HUES48 (cell line): Measurements from ENCODE around the gene TRAFD1.

Experiments used
- H3K27ac ChIP-seq: one replicate; pipeline ENCODE4 v1.7.0; 2013; ENCODE audit warnings: low read depth, low read length, inconsistent platforms
- H3K27me3 ChIP-seq: 2 replicates; pipeline ENCODE4 v1.6.1; 2013; ENCODE audit warnings: mild to moderate bottlenecking, low read length; ENCODE audit not compliant: control insufficient read depth, insufficient read depth
- H3K36me3 ChIP-seq: 2 replicates; pipeline ENCODE4 v1.6.1; 2013; ENCODE audit warnings: low read length; ENCODE audit not compliant: control insufficient read depth, insufficient read depth
- H3K4me1 ChIP-seq: 2 replicates; pipeline ENCODE4 v1.6.1; 2013; ENCODE audit warnings: mild to moderate bottlenecking, low read length; ENCODE audit not compliant: control insufficient read depth, insufficient read depth
- H3K4me3 ChIP-seq: 2 replicates; pipeline ENCODE4 v1.5.1; 2013; ENCODE audit warnings: mild to moderate bottlenecking, low read depth, low read length
- H3K9ac ChIP-seq: 2 replicates; pipeline ENCODE4 v1.6.1; 2013; ENCODE audit warnings: mild to moderate bottlenecking, low read depth, low read length, moderate library complexity
- H3K9me3 ChIP-seq: 2 replicates; pipeline ENCODE4 v1.6.1; 2013; ENCODE audit warnings: low read length; ENCODE audit not compliant: control insufficient read depth, insufficient read depth

Gene TRAFD1

DNA sequence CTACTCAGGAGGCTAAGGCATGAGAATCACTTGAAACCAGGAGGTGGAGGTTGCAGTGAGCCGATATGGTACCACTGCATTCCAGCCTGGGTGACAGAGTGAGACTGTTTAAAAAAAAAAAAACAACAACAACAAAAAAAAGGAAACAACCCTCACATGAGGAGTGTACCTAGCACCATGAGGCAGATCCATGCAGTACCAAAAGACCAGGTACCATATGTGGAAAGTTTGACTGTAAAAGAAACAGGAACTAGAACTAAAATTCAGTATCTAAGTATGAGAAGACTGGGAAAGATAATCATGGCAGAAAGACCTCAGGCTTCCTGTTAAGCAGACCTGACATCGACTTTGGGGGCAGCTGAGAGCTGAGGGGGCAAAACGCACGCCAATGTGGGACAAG, 55.1 kb downstream of the TRAFD1 start:
- no peak overlapping the region for H3K27ac ChIP-seq
- no peak overlapping the region for H3K9ac ChIP-seq
- H3K4me3 ChIP-seq = no peak overlapping the region
- peaks cover 12% of the 10 kb centered on the region for H3K4me1 ChIP-seq
- H3K9me3 ChIP-seq = no peaks in the 10 kb centered on the region
- H3K27me3 ChIP-seq = no peaks in the 10 kb centered on the region
- H3K36me3 ChIP-seq = peaks cover 60% of the 10 kb centered on the region

- Histone ChIP-seq H3K9ac (no peak overlapping the region), H3K4me3 (no peak overlapping the region), H3K27ac (peak overlapping the region; percentile 96), H3K27me3 (no peaks in the 10 kb centered on the region), H3K4me1 (peaks cover 12% of the 10 kb centered on the region), H3K9me3 (no peaks in the 10 kb centered on the region), H3K36me3 (peaks cover 49% of the 10 kb centered on the region)
These were observed 57.1 kb downstream of the TRAFD1 start for GRCh38 chr12:112182499-112182898.

- Histone ChIP-seq H3K27me3 (no peaks in the 10 kb centered on the region), H3K9ac (no peak overlapping the region), H3K4me3 (no peak overlapping the region), H3K27ac (peak overlapping the region; percentile 96), H3K4me1 (peaks cover 12% of the 10 kb centered on the region), H3K36me3 (peaks cover 43% of the 10 kb centered on the region), H3K9me3 (no peaks in the 10 kb centered on the region)
These were observed 58.0 kb downstream of the TRAFD1 start for GRCh38 chr12:112183141-112184021.

DNA sequence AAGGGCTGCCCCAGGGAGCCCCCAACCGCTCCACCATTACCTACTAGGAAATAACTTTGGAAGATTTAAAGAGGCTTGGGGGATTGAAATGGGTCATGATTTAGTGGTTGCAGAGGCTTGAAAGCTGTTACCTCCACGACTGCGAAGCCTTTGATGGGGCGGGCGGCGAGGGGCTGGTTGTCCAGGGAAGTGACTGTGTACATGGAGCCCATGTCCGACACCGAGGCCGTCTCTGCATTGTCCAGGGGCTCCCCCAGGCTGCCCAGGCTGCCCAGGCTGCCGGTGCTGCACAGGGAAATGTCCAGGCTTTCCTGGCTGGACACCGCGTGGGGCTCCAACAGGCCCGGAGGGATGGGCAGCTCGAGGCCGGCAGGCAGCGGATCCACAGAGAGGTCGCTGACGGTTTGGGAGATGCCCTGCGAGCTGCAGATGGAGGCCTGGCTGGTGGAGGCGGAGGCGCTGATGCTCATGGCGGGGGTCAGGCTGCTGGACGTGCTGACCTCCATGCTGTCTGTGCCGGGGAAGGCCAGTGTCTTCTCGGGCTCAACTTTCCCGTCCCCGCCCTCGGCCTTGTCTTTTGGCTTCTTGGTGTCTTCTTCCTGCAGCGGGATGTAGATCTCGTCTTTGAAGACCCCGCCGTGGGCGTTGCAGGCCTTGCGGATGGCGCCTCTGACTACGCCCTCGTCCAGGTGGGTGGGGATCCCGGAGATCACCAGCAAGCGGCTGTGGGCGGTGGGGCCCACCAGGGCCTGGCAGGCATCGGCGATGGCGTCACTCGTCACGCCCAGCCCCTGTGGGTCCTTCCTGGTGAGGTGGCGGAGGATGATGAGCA, 58.9 kb downstream of the TRAFD1 start:
- Histone ChIP-seq H3K27me3 (no peaks in the 10 kb centered on the region), H3K36me3 (peaks cover 40% of the 10 kb centered on the region), H3K4me1 (peaks cover 12% of the 10 kb centered on the region), H3K9ac (no peak overlapping the region), H3K9me3 (no peaks in the 10 kb centered on the region), H3K27ac (peak overlapping the region; percentile 96), H3K4me3 (no peak overlapping the region)

DNA sequence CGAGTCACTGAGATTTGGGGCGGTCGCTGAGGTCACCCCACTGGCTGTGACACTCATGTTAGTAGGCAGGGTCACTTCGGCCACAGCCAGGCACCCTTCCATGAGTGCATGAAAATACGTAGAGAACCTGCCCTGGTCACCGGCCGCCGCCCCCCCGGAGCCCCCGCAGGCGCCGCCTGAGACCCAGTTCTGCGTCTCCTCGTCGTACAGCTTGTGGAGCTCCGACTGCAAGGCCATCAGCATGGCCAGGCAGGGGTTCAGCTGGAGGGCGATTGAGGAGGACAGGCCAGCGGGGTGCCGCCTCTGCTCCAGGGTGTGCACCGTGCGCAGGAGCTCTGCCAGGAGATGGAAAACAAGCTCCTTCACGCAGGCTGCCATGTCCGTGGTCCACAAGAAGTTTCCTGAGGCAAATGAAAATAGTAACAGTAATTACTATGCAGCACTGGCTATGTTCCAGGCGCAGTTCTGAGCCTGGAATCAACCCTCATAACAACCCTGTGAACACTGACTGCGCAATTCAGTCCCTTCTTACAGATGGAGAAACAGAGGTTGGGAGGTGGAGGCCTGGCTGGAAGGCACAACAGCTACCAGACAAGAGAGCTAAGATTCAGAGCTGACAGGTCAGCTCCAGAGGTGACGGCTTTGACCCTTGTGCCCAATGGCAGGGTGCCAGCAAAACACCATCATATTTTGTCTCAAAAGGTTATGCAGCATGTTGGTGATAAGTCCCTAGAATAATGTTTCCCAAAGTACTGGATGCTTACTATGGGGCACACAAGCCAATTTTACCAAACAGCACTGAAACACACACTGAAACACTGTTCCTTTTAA, 59.9 kb downstream of the TRAFD1 start:
- H3K27me3 ChIP-seq = no peaks in the 10 kb centered on the region
- H3K9me3 ChIP-seq = no peaks in the 10 kb centered on the region
- H3K27ac ChIP-seq = peak overlapping the region; percentile 96
- H3K4me1 ChIP-seq = peaks cover 12% of the 10 kb centered on the region
- H3K9ac ChIP-seq = no peak overlapping the region
- H3K4me3 ChIP-seq = no peak overlapping the region
- peaks cover 33% of the 10 kb centered on the region for H3K36me3 ChIP-seq

- no peaks in the 10 kb centered on the region for H3K27me3 ChIP-seq
- no peaks in the 10 kb centered on the region for H3K9me3 ChIP-seq
- H3K4me1 ChIP-seq = peaks cover 7% of the 10 kb centered on the region
- H3K36me3 ChIP-seq = peaks cover 59% of the 10 kb centered on the region
- no peak overlapping the region for H3K4me3 ChIP-seq
- no peak overlapping the region for H3K27ac ChIP-seq
- no peak overlapping the region for H3K9ac ChIP-seq
These were observed 62.9 kb downstream of the TRAFD1 start for GRCh38 chr12:112188130-112188830.

- no peak overlapping the region for H3K4me3 ChIP-seq
- H3K27ac ChIP-seq = no peak overlapping the region
- H3K9ac ChIP-seq = no peak overlapping the region
- H3K27me3 ChIP-seq = no peaks in the 10 kb centered on the region
- H3K36me3 ChIP-seq = peaks cover 64% of the 10 kb centered on the region
- H3K4me1 ChIP-seq = no peaks in the 10 kb centered on the region
- no peaks in the 10 kb centered on the region for H3K9me3 ChIP-seq
These were observed 65.1 kb downstream of the TRAFD1 start for GRCh38 chr12:112190231-112191025.

DNA sequence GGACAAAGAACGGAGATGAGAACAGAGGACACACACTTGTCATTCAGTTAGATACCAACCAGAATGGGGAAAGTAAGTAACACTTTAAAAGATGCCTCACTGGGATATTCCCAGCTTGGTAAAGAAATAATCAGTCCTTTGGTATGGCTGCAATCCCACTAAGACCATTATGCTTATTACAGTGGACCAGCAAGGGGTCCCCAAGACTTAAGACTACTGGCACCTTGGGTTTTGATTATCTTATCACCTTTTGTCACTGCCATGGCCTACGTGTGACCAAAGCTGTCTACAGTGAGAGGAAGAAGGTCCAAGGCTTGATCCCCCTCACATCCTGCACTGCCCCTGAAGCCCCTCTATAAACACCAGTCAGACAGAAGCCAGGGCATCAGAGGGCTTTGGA, 65.8 kb downstream of the TRAFD1 start:
- Histone ChIP-seq H3K9me3 (no peaks in the 10 kb centered on the region), H3K4me3 (no peak overlapping the region), H3K9ac (no peak overlapping the region), H3K27ac (no peak overlapping the region), H3K4me1 (no peaks in the 10 kb centered on the region), H3K36me3 (peaks cover 63% of the 10 kb centered on the region), H3K27me3 (no peaks in the 10 kb centered on the region)

DNA sequence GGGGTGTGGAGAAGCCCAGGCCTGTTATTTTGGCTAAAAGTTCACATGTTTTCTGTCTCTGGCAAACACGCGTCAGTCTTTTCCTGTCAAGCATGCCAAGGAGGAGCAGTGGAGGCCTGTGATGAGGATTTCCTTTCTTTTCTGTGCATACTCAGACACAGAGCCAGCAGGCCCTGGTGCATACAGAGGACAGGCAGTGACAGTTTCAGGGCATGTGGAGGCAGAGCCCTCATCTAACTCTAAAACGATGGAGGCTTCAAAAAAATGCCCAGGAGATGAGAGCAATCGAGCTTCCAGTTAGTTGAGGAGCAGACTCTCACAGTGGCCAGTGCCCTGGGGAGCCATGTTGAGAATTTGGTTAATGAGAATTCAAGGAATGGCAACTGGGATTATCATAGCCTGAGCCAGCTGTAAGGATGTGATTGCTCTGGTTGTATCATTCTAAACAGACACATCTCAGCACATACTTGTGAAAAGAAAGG, 66.5 kb downstream of the TRAFD1 start:
- no peak overlapping the region for H3K27ac ChIP-seq
- no peak overlapping the region for H3K4me3 ChIP-seq
- H3K27me3 ChIP-seq = no peaks in the 10 kb centered on the region
- H3K4me1 ChIP-seq = no peaks in the 10 kb centered on the region
- no peaks in the 10 kb centered on the region for H3K9me3 ChIP-seq
- peaks cover 63% of the 10 kb centered on the region for H3K36me3 ChIP-seq
- H3K9ac ChIP-seq = no peak overlapping the region
